Renal cortical epithelial cell (primary cell): ENCODE measurements around the gene SUPT3H. TPM values are rescaled to one million over a fixed set of nuclear protein-coding genes. Genes with fewer than 3 reads are reported as not detected.

Source experiments
- DNase-seq: peaks from one replicate; pipeline ENCODE4 v3.0.0-alpha.2; 2011; ENCODE audit warnings: low read depth
- total RNA-seq: library from RNA; depleted of rRNA; stranded (reverse); fragments of >200 nt; gene quantifications from 2 replicates; pipeline ENCODE4 v1.2.3, GENCODE V29; 2014

The SUPT3H gene
- total RNA-seq, 1 donor from 2014 or later: 43.0 TPM

DNA sequence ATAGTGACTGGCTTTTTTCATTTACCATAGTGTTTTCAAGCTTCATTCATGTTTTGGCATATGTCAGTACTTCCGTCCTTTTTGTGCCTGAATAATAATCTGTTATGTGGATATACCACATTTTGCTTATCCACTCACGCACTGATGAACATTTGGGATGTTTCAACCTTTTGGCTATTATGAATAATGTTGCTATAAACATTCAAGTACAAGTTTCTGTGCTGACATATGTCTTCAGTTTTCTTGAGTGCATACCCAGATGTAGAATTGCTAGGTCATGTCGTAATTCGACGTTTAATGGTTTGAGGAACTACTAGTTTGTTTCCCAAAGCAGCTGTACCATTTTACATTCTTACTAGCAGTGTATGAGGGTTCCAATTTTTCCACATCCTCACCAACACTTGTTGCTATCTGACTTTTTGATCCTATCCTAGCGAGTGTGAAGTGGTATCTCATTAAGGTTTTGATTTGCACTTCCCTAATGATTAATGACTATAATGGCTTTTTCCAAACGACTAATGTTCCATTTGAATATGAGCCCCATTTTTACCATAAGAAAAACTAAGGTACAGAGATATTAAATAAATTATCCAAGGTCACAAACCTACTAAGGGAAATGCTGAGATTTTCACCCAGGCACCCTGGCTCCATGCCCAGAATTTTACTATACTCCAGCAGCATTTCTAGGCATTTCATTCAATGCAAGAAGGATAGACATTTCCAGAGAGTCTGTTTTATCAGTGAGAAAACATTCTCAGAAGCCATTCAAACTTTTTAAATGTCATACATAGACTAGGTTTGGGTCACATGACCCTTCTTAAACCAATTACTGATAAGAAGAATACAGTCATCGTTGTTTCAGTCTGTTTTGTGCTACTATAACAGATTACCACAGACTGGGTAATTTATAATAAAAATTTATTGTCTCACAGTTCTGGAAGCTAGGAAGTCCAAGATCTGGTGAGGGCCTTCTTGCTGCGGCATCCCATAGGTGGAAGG is 120.7 kb downstream of the SUPT3H start:
- DNase-seq: no peak

DNA sequence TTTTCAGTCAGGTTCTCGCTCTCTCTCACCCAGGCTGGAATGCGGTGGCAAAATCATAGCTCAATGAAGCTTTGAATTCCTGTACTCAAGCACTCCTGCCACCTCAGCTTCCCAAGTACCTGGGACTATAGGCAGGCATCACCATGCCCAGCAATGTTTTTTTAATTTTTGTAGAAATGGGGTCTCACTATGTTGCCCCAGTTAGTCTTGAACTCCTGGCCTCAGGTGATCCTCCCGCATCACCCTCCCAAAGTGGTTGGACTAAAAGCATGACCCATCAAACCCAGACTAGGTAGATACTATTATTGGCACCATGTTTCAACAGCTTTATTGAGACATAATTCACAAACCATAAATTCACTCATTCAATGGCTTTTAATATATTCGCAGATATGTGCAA is 122.3 kb downstream of the SUPT3H start:
- DNase-seq: no peak

DNA sequence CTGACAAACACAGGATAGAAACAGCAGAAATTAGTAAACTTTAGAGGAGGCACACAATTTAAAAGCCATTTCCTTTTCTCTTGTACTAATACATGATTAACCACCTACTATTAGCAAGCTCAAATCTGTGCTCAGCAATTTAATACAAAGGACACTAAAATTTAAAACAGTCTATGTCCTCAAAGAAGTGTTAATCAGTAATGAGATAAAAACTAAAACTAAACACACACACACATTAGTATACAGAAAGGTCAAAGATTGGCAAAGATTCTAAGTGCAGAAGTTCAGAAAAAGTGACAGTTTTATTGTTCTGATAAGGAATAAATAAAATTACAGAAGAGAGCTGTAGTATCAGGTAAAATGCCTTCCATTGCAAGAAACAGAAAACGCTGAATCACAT is 123.5 kb downstream of the SUPT3H start:
- peak; percentile 9 for DNase-seq

DNA sequence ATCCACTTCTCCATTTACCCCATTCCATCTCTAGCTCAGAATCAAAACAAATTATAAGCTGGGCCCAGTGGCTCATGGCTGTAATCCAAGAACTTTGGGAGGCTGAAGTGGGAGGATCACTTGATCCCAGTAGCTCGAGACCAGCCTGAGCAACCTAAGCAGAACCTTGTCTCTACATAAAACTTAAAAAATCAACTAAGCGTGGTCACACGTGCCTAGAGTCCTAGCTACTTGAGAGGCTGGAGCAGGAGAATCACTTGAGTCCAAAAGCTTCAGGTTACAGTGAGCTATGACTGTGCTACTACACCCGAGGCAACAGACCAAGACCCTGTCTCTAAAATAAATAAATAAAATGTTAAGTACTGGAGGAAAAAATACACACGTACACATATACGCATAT is 124.3 kb downstream of the SUPT3H start:
- no peak for DNase-seq

DNA sequence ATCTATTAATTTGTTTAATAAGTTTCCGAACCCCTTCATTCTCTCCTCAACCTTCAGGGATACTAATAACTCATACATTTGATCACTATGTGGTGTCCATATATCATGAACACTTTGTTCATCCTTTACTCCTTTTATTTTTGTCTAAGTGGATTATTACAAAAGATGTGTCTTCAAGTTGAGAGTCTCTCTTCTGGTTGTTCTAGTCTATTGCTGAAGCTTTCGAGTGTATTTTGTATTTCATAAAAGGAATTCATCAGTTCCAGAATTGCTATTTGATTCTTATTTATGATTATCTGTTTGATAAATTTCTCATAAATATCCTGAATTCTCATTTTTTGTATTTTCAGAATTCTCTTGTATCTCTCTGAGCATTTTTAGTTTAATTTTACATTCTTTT is 146.1 kb downstream of the SUPT3H start:
- DNase-seq: no peak

DNA sequence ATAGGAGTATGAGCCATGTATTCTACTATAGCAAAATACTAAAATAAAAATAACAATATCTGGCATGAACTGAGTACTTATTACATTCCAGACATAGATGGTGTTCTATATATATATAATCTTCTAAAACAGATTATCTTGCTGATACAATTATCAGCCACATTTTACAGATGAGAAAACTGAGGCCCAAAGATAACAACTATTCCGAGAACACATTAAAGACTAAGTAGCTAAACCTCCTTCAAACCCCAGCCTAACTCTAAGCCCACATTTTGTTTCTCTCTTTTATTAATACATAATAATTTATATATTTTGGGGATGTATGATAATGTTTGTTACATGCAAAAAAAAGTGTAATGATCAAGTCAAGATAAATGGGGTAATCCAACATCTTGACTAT is 148.3 kb downstream of the SUPT3H start:
- no peak for DNase-seq

DNA sequence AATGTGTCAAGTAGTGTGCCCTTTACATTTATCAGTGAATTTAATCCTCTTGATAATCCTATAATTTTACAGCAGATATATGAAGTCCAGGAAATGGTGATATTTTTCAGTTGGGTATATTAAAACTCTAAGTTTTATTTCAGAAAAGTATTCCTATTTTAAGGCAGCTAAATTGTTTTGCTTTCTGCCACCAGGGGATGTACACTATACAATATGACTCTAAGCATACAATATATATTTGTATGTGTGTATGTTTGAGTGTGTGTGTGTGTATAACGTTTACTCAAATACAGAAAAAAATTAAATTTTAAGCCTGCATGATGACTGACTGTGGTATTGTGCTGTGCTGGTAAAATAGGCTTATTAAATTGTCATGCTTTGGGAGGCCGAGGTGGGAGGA is 151.7 kb downstream of the SUPT3H start:
- no peak for DNase-seq

DNA sequence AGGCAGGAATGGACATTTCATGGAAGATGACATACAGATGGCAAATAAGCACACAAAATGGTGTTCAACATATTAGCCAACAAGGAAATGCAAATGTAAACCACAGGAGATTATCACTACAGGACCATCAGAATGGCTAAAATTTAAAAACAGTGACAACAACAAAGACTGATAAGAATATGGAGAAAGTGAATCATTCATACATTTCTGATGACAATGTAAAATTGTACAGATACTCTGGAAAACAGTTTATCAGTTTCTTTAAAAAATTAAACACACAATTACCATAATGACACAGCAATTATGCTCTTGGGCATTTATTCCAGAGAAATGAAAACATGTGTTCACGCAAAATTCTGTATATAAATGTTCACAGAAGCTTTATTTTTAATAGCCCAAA is 155.4 kb downstream of the SUPT3H start:
- no peak for DNase-seq

DNA sequence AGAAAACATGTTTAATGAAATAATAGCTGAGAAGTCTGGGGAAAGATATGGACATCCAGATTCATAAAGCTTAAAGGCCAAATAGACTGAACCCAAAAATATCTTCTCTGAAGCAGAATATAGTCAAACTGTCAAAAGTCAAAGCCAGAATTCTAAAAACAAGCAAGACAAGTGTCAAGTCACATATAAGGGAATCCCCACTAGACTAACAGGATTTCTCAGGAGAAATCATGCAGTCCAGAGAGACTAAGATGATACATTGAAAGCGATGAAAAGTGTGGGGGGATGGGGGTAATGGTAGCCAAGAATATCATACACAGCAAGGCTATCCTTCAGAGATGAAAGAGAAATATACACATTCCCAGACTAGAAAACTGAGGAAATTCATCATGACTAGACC is 162.0 kb downstream of the SUPT3H start:
- no peak for DNase-seq

DNA sequence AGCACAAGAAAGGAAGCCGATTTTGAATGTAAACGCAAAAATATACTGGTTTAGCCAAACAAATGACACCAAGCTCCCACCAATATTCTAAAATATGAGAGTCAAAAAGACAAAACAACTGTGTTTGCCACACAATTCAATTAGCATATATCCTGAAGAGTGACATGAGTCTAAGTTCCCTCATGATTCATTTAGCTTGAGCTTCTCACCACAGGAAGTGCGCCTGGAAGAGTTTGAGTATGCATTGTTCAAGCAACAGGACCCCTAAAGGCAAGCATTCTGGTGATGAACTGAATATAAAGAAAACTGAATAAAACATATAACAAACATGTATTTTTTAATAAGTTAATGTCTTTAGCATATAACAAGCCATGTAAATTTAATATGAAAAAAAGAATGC is 164.8 kb downstream of the SUPT3H start:
- peak; percentile 70 for DNase-seq

DNA sequence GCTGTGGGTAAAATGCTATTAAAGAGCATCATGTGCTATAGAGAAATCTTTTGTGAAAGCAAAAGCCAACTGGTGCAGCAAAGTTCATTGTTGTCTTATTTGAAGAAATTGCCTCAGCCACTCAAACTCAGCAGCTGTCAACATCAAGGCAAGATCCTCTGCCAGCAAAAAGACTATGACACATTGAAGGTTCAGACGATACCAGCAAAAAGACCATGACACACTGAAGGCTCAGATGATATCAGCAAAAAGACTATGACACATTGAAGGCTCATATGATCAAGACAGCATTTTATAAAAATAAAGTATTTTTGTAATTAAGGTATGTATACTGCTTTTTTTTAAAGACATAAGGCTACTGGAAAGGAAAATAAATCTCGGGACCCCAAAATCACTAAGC is 168.0 kb downstream of the SUPT3H start:
- no peak for DNase-seq

DNA sequence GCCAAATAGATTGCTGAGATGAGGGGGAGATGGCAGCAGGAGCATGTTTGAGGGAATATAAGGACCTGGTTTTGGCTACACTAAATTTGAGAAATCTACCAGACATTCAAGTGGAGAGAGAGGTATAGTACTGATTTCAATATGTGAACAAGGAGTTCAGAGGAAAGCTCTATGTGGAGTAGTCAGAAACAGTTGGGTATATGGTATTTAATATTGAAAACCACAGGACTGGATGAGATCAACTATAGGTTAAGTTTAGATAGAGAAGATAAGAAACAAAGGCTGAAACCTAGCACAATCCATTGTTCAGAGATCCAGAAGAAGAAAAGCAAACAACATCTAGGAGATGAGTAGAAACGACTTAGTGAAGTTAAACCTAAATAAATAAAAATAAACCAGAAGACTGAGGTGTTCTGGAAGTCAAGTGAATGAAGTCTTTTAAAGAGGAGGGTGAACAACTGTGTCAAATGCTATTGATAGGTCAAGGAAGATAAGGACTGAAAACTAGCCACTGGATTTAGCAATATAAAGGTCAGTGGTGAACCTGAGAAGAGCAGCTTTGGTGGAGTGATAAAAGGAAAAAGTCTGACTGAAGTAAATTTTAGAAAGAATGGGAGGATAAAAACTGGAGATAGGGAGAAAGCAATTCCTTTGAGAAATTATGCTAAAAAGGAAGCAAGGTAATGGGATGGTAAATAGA is 170.8 kb downstream of the SUPT3H start:
- no peak for DNase-seq

DNA sequence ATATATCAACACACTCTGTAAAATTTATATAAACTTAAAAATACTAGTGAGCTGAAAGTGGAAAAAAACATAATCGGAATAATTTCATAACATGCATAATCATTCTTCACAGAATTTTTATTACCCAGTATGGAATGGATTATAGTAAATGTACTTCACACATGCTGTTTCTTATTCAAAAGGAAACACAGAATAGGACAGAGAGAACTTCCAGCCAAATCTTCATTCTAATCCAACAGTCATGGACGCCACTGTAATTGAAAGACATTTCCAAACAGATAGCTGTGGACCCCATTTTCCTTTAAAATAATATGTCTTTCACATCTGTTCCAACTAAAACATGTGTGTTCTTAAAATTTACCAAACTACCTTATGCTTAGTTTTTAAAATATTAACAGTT is 176.2 kb downstream of the SUPT3H start:
- DNase-seq: no peak

DNA sequence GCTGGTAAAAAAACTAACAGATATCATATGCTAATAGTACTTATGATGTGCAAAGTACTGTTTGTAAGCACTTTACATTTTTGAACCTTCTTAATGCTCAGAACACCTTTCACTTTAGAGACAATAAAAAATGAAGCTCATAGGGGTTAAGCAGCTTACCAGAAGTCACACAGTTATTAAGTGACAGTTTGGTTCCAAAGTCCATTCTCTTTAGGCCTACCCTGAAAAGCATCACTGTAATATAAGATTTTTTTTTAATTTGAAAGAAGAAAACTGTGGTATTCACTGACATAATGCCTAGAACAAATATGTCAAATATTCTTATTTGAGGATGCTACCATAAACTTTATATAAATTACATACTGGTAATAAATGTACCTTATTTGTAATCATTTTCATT is 177.2 kb downstream of the SUPT3H start:
- DNase-seq: peak; percentile 16

DNA sequence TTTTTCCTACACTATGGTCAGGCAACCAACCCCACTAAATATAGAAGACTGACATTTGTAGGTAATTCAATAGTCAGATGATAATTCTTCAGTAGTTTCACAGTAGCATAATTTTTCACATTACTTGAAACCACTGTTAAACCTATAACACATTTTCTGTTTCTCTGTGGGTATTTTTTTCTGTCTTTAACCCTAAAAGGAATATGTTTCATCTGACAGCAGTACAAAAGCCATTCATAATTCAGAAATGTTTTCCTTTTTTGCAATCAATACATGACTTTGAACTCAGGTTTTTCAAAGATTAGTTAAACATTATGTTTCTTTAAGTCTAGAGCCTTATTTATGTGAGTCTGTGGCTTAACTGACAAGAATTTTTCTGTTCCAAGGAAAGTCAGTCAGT is 178.2 kb downstream of the SUPT3H start:
- DNase-seq: no peak

DNA sequence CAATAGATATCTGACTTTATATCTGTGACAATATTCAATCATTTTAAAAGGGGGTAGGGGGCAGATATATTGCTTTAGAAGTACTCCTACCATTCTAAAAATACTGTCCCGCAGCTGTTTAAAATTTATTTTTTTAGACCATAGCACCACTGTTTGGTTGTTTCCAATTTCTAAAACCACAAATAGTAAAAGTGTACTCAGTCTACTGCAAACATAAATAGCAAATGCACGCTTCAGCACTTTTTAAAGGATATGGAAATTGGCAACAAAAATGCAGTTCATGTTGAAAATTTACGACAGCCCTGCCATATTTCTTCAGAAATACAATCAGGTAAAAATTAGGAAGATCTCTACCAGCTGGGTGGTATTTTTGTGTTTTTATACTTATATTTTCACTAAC is 181.6 kb downstream of the SUPT3H start:
- no peak for DNase-seq

DNA sequence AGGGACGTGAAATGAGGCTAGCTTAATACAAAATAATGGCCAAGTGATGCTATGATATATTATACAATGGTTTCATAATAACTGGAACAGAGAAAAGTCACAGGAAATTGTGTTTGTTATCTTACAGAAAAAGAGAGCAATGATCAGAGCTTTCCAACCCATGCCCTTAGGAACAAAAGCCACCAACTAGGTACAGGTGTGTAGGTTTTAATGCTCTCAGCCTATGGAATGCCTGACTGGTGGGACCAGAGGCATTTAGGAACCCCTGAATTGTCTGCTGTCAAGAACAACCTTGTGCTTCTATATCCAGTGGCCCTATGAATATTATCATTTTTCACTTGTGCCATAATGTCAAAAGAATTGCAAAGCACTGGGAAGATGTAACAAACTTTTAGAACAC is 182.6 kb downstream of the SUPT3H start:
- DNase-seq: no peak

DNA sequence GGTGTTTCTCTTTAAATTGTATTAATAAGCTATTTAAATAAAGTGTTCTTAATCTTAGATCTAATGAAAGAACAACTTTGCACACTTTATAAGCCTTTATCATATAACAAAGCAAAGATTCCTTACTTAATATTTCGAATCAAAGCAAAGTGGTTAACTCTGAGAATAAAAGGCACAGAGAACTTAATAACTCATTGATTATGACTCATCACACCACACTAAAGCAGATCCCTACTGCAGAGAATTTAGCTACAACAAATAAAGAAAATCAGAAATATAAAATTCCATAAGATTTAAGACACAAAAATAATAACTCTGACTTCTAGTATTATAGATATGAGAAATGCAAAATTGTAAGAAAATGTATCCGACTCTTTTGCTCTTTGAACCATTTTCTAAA is 185.2 kb downstream of the SUPT3H start:
- DNase-seq: peak; percentile 61

DNA sequence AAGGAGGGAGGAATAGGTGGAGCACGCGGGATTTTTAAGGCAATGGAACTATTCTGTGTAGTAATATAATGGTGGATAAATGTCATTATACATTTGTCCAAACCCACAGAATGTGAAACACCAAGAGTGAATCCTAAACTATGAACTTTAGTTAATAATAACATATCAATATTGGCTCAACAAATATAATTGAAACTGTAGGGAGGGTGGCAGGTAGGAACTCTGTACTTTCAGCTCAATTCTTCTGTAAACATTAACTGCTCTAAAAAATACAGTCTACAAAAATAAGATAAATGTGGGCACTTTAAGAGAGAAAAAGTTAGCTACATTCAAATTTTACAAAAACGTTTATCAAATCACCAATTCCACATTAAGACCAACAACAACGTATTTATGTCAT is 186.3 kb downstream of the SUPT3H start:
- no peak for DNase-seq

DNA sequence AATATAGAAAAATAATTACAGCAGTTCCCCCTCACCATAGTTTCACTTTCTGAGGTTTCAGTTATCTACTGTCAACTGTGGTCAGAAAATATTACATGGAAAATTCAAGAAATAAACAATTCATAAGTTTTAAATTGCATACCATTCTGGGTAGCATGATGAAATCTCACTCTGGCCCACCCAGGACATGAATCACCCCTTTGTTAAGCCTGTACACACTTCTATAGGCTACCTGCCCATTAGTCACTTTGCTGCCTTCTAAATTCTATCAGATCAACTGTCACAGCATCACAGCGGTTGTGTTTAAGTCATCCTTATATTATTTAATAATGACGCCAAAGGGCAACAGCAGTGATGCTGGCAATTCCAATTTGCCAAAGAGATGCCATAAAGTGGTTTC is 189.9 kb downstream of the SUPT3H start:
- DNase-seq: no peak

DNA sequence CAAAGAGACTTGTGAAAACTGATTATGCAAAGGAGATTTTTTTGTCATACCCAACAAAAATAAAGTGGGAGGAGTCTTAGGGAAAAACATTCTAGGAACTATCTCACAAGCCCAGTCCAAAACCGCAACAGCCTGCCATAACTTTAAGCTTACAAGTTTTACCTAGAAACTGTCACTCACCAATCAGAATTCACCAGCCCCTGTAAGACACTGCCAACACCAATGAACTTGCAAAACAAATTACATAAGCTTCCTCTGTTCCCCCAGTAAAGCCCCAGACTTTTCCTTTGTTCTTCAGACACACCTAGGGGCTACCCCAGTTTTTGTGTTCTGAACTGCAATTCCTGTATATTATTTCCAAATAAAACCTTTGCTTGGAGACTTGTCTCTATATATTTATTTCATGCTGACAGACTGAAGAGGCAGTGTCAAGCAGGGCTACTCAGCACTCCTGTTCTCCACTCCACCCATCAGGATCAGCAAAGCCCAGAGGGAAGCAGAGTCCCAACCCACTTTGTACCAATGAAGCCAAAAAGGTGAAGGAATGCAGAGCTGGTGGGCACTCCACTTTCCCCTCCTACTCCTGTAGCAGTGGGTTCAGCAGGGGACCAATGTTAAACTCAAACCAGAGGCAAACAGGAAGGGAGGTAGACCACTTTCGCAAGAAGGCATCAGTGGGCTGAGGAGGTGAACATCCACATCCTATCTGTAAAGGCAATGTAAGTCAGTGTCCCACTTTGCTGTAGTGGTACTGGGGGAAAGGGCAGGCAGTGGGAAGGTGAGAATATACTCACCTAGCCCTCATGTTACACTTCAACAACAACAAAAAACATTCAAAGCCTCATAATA is 192.1 kb downstream of the SUPT3H start:
- DNase-seq: no peak

DNA sequence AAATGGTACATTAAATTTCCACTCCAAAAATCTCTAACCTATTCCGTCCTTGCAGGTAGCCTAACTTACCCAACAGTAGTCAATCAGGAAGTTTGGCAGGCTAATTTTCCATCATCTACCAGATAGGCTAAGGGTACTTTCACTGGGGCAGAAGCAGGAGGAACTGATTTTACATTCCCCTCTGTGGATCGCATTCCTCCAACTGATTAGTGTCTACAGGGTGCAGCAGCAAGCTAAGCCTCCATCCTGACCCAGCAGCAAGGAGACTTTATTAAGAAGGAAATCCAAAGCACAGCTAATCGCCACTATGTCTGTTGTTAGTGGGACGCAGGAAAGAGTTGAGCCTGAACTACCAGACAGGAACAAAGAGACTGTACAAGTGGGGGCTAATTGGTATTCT is 192.8 kb downstream of the SUPT3H start:
- DNase-seq: no peak
